Right cardiac atrium (tissue), 5 donors: ENCODE measurements around the gene ASPHD2. TPM values are rescaled to one million over a fixed set of nuclear protein-coding genes. Genes with fewer than 3 reads are reported as not detected.

Experiments
- ATAC-seq, 2 donors: fragments of 200-7000 bp; cut with Tn5 transposase; one replicate each; pipeline versions ENCODE4 v1.8.0 to v1.9.1; 2020; ENCODE audit warnings: moderate library complexity in 2 of 2, mild to moderate bottlenecking in 1 of 2
- DNase-seq, 3 donors: peaks; one replicate each; pipeline ENCODE4 v3.0.0-alpha.2; 2020
- H3K27ac ChIP-seq: one replicate; pipeline ENCODE4 v1.5.1; 2013; ENCODE audit warnings: mild to moderate bottlenecking, low read length, control low read depth, moderate library complexity
- H3K27me3 ChIP-seq: one replicate; pipeline ENCODE4 v1.6.1; 2013; ENCODE audit not compliant: control insufficient read depth, insufficient read depth
- H3K4me1 ChIP-seq: one replicate; pipeline ENCODE4 v1.6.1; 2013; ENCODE audit warnings: low read length; ENCODE audit not compliant: control insufficient read depth, insufficient read depth
- H3K4me3 ChIP-seq: one replicate; pipeline ENCODE4 v1.5.1; 2013; ENCODE audit warnings: low read length, control low read depth
- H3K9me3 ChIP-seq: one replicate; pipeline ENCODE4 v1.6.1; 2013; ENCODE audit warnings: low read length; ENCODE audit not compliant: control insufficient read depth
- WGBS: extraction: QIAGEN DNeasy Blood & Tissue Kit; methylation state at CpG from one replicate; pipeline ENCODE4 v1.1.7; 2013; 5-methylcytosine and 5-hydroxymethylcytosine counted together
- intact Hi-C, 4 donors: fragments of 100-400 bp; cut with DNase I; formaldehyde crosslinking; loops; one replicate each; pipeline versions ENCODE4 v1.11.0 to v1.14.0; 2022 to 2023
- long read RNA-seq, 4 donors: library from polyadenylated mRNA; unstranded; transcript quantifications; one replicate each; pipeline ENCODE4 v2.0.0, GENCODE V29; 2020 to 2021
- polyA plus RNA-seq: library from polyadenylated mRNA; stranded (reverse); fragments of 200-250 nt; gene quantifications from one replicate; pipeline ENCODE4 v1.2.3, GENCODE V29; 2013
- total RNA-seq, 4 donors: library from RNA; stranded (reverse); fragmentation: NEBNext Ultra II Directional; extraction: Animal tissue kit (Norgen Biotek cat#: 25700); gene quantifications; one replicate each; pipeline ENCODE4 v1.2.1, GENCODE V29; 2021
- donor health status: healthy with polysubstance abuse.
- donor health status: DM: no; HTN: yes; CAD: no.
- donor health status: DM: no; HTN: no; CAD: no.
- donor health status: DM: no; HTN: yes; CAD: no; lungs with severe emphysema.
- donor health status: DM: yes; HTN: yes; CAD: no.

ASPHD2 gene
- total RNA-seq: under 1 TPM; 0.08 to 0.50 (median 0.23) TPM
- polyA plus RNA-seq: 0.05 TPM
- long read RNA-seq, donor 1: 0 reads
- long read RNA-seq, donor 2: 0 reads
- long read RNA-seq, donor 3: 0 reads
- long read RNA-seq, donor 4: 0 reads

DNA sequence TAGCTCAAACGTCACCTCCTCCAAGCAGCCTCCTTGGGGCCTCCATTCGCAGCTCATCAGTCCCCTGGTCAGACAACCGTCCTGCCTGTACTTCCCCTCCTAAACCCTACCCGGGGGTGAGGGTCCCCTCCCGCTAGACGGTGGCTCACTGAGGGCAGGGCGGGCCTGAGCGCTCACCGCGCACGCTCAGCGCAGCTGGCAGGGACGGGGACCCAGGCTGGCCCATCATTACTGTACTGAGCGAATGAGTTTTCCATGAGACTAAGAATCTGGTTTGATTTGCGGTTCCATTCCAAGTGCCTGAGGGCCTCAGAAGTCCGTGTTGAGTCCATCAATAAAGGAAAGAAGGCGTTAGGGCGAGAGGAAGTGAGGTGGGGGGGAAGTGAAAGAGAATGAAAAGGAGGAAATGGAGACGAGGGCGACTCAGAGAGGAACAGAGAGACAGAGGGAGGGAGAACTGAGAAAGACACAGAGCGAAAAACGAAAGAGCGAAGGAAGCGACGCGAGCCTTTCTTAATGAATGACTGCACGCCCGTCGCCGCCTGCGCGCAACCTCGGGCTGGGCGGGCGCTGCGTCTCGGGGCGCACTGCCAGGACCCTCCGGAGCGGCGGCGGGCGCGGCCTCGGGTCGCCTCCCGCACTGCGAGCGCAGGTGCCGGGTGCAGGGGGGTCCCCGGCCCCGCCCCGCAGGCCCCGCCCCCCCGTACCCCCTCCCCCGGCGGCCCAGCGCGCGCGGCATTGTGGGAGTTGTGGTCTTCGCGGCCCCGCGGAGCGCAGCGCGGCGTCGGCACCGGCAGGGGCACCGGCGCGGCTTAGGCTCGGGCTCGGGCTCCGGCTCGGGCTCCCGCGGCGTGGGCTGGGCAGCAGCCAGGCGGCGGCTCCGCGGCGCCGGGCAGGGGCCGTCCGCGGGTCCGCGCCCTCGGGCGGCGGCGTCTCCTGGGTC is at the start of gene ASPHD2:
Gene ASPHD2 (plus strand): TSS at position 746 of the 943 bp plus-strand sequence. CDS start 4,356 bp downstream, outside the sequence.
- no peaks in the 10 kb centered on the region for H3K27me3 ChIP-seq
- intact Hi-C loops: no loop called here
- peak; percentile 85 to 87 for ATAC-seq
- no peaks in the 10 kb centered on the region for H3K9me3 ChIP-seq
- H3K4me1 ChIP-seq: no peaks in the 10 kb centered on the region
- peak within 1 kb of the TSS; percentile 83 for H3K4me3 ChIP-seq
- DNase-seq: peak; percentile 57 to 85 (median 81)
- 1% methylated on average over 96 of the region's 96 CpGs for WGBS
- H3K27ac ChIP-seq: no peak within 1 kb of the TSS

DNA sequence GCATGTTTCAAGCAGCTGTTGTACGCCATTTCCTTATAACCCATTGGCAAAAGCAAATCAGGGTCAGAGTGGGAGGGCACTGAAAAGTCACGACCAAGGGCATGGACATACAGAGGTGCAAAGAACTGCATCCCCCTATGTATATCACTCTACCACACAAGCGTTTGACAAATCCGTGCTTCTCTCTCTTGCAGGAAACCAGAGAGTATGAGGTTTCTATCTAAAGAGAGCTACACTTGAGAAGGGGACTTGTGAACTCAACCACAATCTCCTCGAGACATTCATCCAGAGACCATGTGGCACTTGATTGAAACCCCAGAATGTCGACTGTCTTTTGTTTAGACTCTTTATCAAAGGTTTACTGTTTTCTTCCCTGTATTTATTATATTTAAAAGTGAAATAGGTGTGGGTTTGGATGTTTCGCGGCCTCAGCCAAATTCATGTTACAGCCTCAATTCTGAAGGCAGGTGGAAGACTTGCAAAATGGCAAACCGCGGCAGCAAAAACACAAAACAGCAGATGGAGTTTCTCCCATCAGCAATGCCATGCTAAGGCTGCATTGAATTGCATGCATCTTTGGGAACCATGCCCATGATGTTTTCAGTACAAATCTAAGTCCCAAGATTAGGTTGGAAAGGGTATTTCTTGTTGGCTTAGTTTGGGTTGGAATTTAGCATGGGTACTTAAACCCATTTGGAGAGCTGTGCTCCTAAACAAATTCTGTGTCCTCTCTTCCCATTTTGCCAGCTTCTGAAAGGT is 48.8 kb upstream of the ASPHD2 start:
- no peak for ATAC-seq
- intact Hi-C loops: no loop called here
- no peaks in the 10 kb centered on the region for H3K9me3 ChIP-seq
- 70% methylated on average over 10 of the region's 10 CpGs for WGBS
- H3K27me3 ChIP-seq: no peaks in the 10 kb centered on the region
- DNase-seq: no peak
- no peak overlapping the region for H3K4me3 ChIP-seq
- no peaks in the 10 kb centered on the region for H3K4me1 ChIP-seq
- no peak overlapping the region for H3K27ac ChIP-seq

DNA sequence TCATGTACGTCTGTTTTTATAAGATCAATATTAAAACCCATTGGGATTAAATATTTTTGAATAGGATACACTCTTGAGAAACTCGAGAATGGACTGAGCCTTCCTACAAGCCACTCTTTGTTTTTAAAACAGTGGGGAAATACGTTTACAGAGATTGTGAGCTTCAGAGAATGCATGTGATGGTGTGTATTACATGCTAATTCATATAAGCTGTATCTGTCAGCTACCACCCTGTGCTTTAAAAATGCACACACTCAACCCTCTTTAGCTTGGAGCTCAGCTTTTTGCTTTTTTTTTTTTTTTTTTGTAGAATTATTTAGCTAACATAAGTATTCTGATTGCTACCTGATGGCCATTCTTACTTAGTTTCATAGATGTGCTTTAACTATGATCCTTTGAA is 46.3 kb upstream of the ASPHD2 start:
- Histone ChIP-seq H3K9me3 (no peaks in the 10 kb centered on the region), H3K4me3 (no peak overlapping the region), H3K27ac (no peak overlapping the region), H3K27me3 (no peaks in the 10 kb centered on the region), H3K4me1 (no peaks in the 10 kb centered on the region)
- WGBS: 57% methylated on average over 3 of the region's 3 CpGs
- DNase-seq (no peak), ATAC-seq (no peak)
- intact Hi-C loops: no loop called here

GRCh38 chr22:26383968-26384556 is 45.0 kb upstream of the ASPHD2 start:
- Histone ChIP-seq H3K9me3 (no peaks in the 10 kb centered on the region), H3K27me3 (no peaks in the 10 kb centered on the region), H3K4me1 (no peaks in the 10 kb centered on the region), H3K4me3 (no peak overlapping the region), H3K27ac (no peak overlapping the region)
- ATAC-seq (no peak), DNase-seq (no peak)
- intact Hi-C loops: no loop called here
- WGBS: 67% methylated on average over 7 of the region's 7 CpGs

DNA sequence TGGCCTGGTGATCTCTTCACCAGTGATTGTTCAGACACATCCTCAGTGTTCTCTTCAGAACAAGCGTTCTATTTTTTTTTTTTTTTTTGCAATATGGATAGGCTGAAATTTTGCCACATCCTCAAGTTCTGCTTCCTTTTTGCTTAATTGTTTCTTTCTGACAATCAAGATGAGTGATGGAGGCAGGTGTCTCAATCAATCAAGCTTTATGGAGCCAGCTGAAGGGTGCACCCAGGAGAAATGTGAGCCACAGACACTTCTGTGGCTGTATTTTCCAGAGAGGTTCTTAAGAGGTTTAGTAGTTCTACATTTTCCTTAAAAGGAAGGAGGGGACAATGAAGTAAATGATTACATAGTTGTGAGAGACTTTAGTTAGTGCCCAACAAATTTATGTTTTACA is 43.9 kb upstream of the ASPHD2 start:
- no peaks in the 10 kb centered on the region for H3K9me3 ChIP-seq
- H3K27ac ChIP-seq: no peak overlapping the region
- no peaks in the 10 kb centered on the region for H3K27me3 ChIP-seq
- intact Hi-C loops: no loop called here
- ATAC-seq (no peak), DNase-seq (no peak)
- WGBS: 76% methylated on average over 1 of the region's 1 CpG
- H3K4me3 ChIP-seq: no peak overlapping the region
- no peaks in the 10 kb centered on the region for H3K4me1 ChIP-seq

GRCh38 chr22:26389125-26389524 is 39.9 kb upstream of the ASPHD2 start:
- H3K4me1 ChIP-seq: no peaks in the 10 kb centered on the region
- H3K4me3 ChIP-seq: no peak overlapping the region
- intact Hi-C loops: no loop called here
- DNase-seq (no peak), ATAC-seq (no peak)
- H3K27ac ChIP-seq: no peak overlapping the region
- WGBS: 73% methylated on average over 3 of the region's 3 CpGs
- no peaks in the 10 kb centered on the region for H3K27me3 ChIP-seq
- no peaks in the 10 kb centered on the region for H3K9me3 ChIP-seq

- WGBS: 89% methylated on average over 1 of the region's 1 CpG
These were observed 38.0 kb upstream of the ASPHD2 start for GRCh38 chr22:26391091-26391490.

GRCh38 chr22:26391623-26392022 is 37.4 kb upstream of the ASPHD2 start:
- Histone ChIP-seq H3K4me3 (no peak overlapping the region), H3K27ac (no peak overlapping the region), H3K9me3 (no peaks in the 10 kb centered on the region), H3K27me3 (no peaks in the 10 kb centered on the region), H3K4me1 (no peaks in the 10 kb centered on the region)
- ATAC-seq: no peak
- 74% methylated on average over 2 of the region's 2 CpGs for WGBS
- no peak for DNase-seq
- intact Hi-C loops: loop anchor here in 1 of 4 donors (10.0 kb wide), 1 partner anchor 273 kb away; no protein-coding TSS in a partner anchor

More at GRCh38 chr22:26391091-26391490, 38.0 kb upstream of the ASPHD2 start:
- ATAC-seq: no peak
- no peak overlapping the region for H3K27ac ChIP-seq
- H3K4me3 ChIP-seq: no peak overlapping the region
- H3K9me3 ChIP-seq: no peaks in the 10 kb centered on the region
- H3K4me1 ChIP-seq: no peaks in the 10 kb centered on the region
- no peaks in the 10 kb centered on the region for H3K27me3 ChIP-seq
- intact Hi-C loops: loop anchor here in 1 of 4 donors (10.0 kb wide), 1 partner anchor 274 kb away; no protein-coding TSS in a partner anchor
- DNase-seq: no peak

DNA sequence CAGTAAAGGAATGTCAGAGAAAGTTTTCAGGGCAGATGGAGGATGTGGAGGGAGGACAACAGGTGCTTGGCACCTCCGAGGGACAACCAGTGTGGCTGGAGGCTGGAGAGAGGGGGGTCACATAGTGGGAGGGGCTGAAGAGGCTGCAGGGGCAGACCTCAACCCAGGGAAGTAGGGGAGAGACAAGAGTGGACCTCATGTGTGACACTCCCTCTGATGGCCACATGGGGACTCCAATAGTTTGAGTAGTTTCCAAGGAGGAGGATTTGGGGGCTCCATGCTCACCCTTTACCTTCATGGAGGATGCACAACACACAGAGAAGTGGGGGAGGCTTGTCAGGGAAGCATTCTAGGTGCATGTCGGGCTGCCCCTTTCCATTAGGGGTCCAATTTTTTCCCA is 35.1 kb upstream of the ASPHD2 start:
- 62% methylated on average over 2 of the region's 2 CpGs for WGBS
- intact Hi-C loops: loop anchor here in 1 of 4 donors (10.0 kb wide), 1 partner anchor 271 kb away; no protein-coding TSS in a partner anchor

DNA sequence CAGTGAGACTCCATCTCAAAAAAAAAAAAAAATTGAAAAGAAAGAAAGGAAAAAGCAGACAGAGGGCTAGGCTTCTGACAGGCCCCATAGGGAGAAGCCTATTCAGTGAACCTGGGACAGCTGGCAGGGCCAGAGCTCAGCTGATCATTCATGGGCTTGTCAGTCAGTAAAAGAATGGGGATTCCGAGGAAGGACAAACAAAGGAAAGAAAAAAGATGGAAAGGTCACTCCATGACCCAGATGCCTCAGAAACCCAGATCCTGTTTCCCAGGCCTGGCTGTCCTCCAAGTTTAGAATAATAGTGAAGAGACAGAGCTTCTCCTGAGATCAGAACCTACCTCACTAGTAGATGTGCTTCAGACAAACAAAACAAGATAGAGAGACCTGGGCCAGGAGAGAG is 34.3 kb upstream of the ASPHD2 start:
- Histone ChIP-seq H3K27ac (no peak overlapping the region), H3K27me3 (no peaks in the 10 kb centered on the region), H3K4me3 (no peak overlapping the region), H3K4me1 (no peaks in the 10 kb centered on the region), H3K9me3 (no peaks in the 10 kb centered on the region)
- WGBS: 9% methylated on average over 1 of the region's 1 CpG
- no peak for ATAC-seq
- intact Hi-C loops: loop anchor here in 3 of 4 donors (5.0 to 10.0 kb wide), 2 partner anchors 68 to 270 kb away; no protein-coding TSS in a partner anchor
- no peak for DNase-seq

More for the DNA sequence above, 35.1 kb upstream of the ASPHD2 start:
- Histone ChIP-seq H3K4me1 (no peaks in the 10 kb centered on the region), H3K9me3 (no peaks in the 10 kb centered on the region), H3K27me3 (no peaks in the 10 kb centered on the region), H3K27ac (no peak overlapping the region), H3K4me3 (no peak overlapping the region)
- ATAC-seq: no peak
- DNase-seq: no peak
